HG02642 (cell line): ENCODE measurements around the gene SAMD8.

Source experiments
- ATAC-seq: cut with Tn5 transposase; IDR thresholded peaks from one replicate; pipeline ENCODE4 v1.9.1; 2021; ENCODE audit warnings: mild to moderate bottlenecking; ENCODE audit not compliant: unreplicated experiment, poor library complexity

SAMD8 gene

GRCh38 chr10:75084834-75085384 lies 26.5 kb upstream of the SAMD8 start:
- no peak for ATAC-seq

- ATAC-seq = no peak
Measured at GRCh38 chr10:75086278-75086934, 25.1 kb upstream of the SAMD8 start.

GRCh38 chr10:75088640-75089039 lies 22.8 kb upstream of the SAMD8 start:
- no peak for ATAC-seq

GRCh38 chr10:75089634-75090033 lies 21.8 kb upstream of the SAMD8 start:
- no peak for ATAC-seq

GRCh38 chr10:75091146-75091545 lies 20.3 kb upstream of the SAMD8 start:
- no peak for ATAC-seq

- no peak for ATAC-seq
Measured at GRCh38 chr10:75094465-75094864, 17.0 kb upstream of the SAMD8 start.

- ATAC-seq = no peak
Measured at GRCh38 chr10:75095631-75096030, 15.8 kb upstream of the SAMD8 start.

GRCh38 chr10:75096749-75097148 lies 14.7 kb upstream of the SAMD8 start:
- ATAC-seq = no peak

GRCh38 chr10:75097666-75098285 lies 13.7 kb upstream of the SAMD8 start:
- ATAC-seq = no peak

- no peak for ATAC-seq
Measured at GRCh38 chr10:75098902-75099673, 12.4 kb upstream of the SAMD8 start.

- ATAC-seq = peak; percentile 73
Measured at GRCh38 chr10:75099952-75100763, 11.3 kb upstream of the SAMD8 start.

- ATAC-seq = no peak
Measured at GRCh38 chr10:75100764-75101291, 10.6 kb upstream of the SAMD8 start.

- no peak for ATAC-seq
Measured at GRCh38 chr10:75101416-75102251, 9.8 kb upstream of the SAMD8 start.

- no peak for ATAC-seq
Measured at GRCh38 chr10:75102830-75103673, 8.4 kb upstream of the SAMD8 start.

GRCh38 chr10:75103881-75104686 lies 7.4 kb upstream of the SAMD8 start:
- ATAC-seq = no peak

- no peak for ATAC-seq
Measured at GRCh38 chr10:75104842-75105241, 6.6 kb upstream of the SAMD8 start.

- ATAC-seq = no peak
Measured at GRCh38 chr10:75105576-75106197, 5.8 kb upstream of the SAMD8 start.
